Measurements from ENCODE around the gene PIK3R5.
"Not testable (repeated sequence)": the region's sequence is repeated elsewhere in the genome, so short reads cannot be mapped to it uniquely, and the experiment has no call there.

The PIK3R5 gene

DNA sequence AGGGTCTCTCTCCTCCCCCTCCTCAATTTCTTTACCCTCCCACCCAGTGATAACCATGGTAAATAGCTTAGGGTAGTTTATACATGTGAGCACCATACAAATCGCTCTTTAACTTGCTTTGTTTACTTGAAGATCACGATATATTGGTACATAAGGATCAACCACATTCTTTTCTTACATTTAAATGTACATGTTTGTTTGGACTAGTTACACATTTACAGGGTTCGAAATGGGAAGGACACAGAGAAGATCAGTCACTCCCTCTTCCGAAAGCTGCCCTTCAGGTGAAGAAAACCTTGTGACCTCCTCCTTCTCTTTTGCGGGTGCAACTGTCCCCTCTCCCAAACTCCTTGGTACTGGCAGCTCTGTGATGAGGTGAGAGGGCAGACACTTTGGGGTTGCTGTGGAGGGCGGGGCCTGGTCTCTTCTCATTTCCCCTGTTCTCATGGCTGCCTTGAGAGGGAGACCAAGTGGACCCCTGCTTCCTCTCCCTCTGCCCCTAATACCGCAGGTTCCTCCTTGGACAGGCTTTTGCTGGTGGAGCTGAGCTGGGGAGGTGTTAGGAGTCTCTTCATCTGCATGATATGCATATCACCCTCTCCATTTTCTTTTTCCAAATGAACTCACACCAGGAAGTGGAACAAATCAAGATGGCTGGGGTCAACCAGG lies 93.3 kb downstream of the PIK3R5 start:
- DNase-seq, result no peak

DNA sequence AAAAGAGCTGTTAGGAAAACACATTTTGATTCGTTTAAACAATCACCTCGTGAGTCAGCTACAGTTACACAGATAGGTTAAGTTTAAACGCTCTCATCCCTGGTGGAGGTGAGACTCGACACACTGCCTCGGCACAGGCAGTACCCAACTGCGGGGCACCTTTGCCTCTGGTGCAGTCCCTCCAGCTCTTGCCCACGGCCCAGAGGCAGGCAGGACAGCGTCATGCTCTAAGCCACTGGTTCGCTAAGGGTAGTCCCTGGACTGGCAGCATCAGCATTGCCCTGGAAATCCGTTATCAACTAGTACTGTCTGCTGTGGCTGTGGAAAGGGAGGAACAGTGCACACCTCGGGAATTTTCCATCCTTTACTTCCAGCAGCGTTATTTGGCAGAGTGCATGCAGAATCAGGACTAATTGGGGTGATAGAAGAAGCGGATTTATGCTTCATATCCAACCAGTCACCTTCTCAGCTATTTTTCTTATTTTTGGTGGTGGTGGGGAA lies 94.4 kb downstream of the PIK3R5 start:
- no peak for DNase-seq

DNA sequence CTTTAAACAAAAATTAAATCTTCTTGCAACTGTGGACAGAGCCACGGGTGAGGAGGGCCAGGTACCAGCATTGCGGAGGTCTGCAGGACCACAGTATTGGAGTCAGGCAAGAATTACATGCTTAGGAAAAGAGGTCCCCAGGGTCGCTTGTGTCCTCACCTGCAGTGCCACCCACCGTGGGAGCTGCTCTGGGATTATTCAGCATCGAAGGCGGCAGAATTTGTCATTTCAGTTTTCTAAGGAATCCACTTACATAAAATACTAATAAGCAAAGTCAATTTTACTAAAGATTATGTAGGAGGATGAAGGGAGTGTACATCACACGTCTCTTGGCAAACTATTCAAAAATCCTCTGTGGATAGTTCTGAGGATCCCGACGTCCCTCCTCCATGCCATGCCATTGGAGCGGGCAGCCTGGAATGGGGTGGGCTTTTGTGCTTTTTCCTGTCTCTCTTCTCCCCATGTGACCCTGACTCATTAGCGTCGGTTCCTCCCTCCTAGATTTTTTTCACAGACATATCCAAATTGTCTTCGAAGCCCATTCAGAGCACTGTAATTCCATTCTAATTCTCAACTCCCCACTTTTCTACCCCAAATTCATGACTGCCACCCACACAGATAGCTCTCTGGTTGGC lies 95.0 kb downstream of the PIK3R5 start:
- DNase-seq, result no peak

DNA sequence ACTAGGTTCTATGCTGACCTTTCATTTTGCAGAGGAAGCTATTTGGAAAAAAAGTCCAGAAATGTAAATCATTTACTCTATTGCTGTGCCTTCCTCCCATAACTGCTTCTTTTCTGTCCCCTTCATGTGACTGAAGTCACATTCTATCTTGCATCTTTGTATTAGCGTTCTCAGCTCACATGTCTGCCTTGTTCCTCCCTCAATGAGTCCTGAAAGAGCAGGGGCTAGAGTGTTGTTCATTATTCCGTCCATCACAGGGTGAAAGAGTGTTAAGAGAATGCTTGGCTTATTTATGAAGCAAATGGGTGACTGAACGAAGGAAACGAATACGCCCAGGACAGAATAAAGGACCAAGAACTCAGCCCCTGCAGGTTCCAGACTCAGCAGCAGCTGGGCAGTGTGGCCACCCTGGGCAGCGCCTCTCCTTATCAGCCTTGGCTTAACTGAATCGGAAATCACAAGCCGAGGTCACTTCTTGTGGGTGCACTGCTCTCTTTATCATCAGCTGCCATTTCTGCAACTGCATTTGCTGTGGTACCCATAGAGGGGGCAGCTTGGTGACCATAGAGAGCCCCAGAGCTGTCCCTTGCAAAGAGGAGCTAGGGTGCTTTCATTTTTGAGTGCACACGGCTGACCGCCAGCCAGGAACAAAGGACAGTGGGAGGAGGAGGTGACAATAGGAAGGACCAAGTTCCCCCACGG lies 96.2 kb downstream of the PIK3R5 start:
- DNase-seq, result no peak

DNA sequence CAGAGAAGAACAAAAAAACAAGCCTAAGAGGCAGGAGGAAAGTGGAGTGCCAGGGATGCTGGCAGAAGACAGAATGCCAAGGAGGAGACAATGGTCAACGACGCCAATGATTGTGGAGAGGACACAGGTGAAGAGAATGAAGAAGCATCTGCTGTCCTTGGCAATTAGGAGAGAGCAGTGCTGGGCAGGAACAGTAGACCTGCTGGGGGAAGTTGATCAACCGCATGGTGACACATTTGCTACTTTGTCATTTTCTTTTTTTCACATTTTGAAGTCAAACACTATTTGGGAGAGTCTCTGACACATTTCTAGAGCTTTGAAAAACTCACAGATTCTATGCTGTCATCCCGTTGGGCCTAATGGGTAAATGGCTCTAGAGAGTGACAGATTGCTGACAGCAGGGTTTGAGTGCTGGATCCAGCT lies 97.0 kb downstream of the PIK3R5 start:
- no peak for DNase-seq

DNA sequence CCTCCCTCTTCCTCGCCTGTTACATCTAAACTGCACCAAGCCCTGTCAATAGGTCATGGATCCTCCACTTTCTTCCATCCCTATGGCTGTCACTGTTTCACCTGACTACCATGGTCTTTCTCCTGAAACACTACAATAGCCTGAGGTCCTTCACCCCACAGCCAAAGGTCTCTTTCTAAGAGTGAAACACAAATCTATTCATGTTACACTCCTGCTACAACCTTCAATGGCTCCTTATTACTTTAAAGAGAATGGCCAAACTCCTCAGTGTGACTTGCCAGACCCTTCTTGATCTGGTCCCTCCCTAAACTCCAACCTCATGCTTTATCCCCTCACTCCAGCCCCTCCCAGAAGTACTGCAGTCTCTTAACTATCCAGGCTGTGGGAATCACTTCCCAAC lies 97.4 kb downstream of the PIK3R5 start:
- DNase-seq, result no peak

DNA sequence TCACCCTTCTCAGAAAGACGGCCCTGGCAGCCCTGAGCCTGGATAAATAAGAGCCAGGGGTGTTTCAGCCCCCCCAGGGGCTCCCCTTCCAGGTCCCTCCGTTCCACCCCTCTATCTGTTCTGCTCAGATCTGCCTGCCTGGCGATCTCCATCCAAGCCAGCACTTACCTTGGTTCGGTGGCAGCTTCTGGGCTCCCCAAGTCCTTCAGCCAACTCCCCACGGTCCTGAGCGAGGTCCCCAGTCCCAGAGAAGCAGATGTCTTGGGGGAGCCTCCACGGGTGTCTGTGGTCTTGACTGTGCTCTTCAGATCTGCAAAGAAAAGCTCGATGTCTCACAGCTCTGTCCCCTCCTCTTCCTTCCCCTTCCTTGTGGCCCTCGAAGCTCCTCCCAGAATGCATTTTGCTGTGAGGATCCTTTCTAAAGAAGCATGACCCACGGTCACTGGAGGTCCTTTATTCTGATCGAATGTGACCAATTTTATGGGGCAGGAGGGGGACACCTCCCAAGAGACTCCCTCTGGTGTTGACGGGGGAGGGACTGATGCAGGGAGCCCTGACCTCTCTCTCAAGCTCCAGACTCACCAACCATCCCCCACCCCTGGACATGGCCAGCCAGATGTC lies 98.0 kb downstream of the PIK3R5 start, which contains the start of gene PIK3R6:
PIK3R6 (minus strand) TSS at position 314 of the 621 bp plus-strand sequence. CDS start 17,880 bp downstream, outside the sequence.
- DNase-seq, result no peak

DNA sequence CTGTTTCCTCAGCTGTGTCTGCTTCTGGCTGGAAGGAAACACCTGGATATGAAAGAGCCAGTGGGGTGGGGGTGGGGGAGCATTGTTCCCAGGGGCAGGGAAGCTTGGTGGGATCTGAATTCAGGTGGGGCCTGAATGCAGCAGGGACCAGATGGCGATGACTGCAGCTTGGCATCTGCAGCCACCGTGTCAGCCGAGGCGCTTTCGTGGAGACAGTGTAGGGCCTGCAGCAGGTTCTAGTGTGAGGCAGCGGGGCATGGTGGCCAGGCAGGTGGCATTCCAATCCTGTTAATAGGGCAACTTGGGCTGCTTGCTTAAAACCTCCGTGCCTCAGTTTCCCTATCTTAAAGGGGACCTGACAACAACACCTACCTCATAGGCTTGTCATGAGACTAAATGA lies 99.7 kb downstream of the PIK3R5 start:
- DNase-seq, result no peak

DNA sequence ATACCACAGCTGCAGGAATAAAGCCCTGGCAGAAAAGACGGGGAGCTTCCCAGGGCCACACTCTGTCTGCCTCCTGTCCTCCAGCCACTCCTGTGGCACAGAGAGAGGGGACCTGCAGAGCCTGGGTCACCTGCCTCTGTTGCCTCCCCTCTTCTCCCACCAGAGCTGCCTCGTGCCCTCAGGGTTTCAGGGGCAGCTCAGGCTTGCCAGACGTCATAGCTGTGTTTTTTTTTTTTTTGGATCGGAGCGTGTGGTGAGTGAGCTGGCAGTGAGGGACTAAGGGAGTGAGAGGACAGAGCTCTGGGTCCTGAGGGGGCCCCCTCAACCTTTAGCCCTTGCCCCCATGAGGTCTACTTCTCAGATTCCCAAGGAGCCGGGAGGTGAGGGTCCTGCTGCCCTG lies 100.1 kb downstream of the PIK3R5 start:
- no peak for DNase-seq

DNA sequence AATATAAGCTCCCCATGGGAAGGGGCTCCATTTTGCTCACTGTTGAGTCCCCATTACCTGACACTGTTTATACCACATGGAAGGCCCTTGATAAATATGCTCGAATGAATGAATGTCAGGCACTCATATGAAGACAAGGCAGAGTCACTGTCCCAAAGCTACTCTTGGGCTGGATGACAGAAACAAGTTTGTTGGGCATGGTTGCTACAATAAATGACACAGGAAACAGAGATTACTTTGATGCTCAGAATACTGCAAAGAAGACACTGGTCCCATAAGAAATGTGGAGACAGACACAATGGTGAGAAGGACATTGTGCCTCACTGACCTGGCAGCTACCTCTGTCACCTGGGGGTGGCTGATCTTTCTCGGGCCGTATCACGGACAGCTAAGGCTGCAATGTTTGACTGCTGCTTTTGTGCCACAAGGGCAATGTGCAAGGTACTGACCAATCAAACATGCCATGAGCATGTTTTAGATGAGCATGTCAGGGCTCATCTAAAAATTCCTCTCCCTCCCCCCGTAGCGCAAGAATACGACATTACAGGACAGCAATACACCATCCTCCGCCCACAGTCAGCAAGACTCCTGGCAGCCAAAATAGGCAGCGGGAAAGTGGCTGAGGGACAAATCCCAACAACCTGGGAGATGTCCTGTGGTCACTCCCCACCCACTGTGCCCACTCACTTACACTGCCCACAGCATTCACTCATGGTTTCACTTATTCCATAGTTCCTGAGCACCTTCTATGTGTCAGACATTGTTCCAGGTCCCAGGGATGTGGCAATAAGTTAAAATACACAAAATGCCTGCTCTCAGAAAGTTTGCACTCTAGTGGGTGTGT lies 103.1 kb downstream of the PIK3R5 start:
- DNase-seq, result no peak

DNA sequence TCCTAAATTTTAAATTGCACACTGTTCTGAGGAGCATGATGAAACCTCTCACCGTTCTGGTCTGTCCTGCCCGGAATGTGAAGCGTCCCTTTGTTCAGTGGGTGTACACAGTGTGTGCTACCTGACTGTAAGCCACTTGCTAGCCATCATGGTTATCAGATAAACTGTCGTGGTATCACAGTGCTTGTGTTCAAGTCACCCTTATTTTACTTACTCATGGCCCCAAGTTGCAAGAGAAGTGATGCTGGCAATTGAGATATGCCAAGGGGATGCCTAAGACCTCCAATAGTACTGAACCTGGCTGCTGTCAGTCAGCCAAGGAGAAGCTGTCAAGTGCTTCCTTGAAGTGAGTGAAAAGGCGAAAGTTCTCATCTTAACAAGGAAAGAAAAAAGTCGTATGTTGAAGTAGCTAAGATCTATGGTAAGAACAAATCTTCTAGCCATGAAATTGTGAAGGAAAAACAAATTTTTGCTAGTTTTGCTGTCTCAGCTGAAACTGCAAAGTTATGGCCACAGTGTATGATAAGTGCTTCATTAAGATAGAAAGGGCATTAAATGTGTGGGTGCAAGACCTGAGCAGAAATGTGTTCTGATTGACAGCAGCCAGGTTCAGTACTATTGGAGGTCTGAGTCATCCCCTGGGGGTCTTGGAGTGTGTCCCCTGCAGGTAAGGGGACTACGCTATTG lies 103.9 kb downstream of the PIK3R5 start:
- DNase-seq, result no peak

DNA sequence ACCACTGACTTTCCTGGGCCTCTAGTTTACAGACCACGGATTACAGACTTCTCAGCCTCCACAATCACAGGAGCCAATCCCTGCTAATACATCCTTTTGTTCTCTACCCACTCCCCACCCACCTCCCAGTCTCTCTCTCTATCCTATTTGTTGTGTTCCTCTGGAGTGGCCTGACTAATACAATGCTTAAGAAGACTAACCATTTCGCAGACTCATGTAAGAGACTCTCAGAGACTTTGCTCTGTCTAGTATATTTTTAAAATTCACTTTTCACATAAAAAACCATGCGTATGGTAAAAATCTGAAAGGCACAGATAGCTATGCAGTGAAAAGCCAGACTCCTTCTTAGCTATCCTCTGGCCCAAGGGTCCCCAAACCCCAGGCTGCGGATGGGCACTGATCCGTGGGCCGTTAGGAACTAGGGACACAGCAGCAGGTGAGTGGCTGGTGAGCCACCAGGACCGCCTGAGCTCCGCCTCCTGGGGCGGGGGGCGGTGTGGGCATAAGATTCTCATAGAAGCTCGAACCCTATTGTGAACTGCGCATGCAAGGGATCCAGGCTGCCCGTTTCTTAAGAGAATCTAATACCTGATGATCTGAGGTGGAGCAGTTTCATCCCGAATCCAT lies 105.6 kb downstream of the PIK3R5 start:
- DNase-seq, result no peak

DNA sequence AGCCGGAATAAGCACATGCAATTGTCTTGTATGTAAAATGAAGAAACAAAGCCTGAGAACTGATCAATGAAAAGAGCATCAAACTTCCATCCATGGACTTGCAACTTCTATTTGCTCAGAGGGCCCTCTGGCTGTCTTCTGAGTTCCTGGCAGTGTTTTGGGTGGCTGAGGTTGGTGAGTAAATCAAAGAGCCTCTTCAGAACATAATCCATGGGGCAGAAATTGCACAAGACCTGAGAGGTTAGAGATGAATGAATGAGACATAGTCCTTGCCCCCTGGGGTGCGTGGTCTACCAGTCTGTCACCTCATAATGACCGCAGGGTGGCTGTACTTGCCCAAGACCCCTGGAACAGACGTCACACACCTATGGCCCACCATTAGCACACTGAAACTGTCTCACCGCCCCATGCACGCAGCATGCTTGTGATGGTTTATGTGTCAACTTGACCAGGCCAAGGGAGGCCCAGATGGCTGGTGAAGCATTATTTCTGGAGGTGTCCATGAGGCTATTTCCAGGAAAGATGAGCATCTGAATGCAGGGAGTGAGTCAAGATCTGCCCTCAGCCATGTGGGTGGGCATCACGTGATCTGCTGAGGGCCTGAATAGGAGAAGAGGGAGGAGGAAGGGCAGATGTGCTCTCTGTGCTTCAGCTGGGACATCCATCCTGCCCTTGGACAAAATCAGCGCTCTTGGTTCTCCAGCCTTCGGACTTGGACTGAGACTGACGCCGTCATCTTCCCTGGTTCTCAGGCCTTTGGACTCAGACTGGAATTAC lies 106.3 kb downstream of the PIK3R5 start:
- no peak for DNase-seq

DNA sequence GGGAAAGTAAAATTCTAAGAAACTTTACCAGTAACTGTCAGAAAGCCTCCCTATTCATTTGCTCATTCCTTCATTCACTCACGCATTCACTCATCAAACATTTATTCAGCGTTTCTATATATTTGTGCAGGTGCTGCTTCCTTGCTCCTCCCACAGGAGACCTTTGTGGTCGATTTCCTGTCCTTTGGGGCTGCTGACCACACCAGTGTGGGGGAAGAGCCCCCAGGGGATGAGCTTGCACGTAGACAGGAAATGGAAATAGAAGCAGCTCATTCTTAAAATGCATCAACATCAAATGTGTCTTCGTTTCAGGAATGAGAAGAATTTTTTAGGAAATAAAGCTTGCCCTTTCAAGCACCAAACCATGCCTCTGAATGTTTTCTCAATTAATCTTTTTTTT lies 107.6 kb downstream of the PIK3R5 start:
- DNase-seq, result no peak

DNA sequence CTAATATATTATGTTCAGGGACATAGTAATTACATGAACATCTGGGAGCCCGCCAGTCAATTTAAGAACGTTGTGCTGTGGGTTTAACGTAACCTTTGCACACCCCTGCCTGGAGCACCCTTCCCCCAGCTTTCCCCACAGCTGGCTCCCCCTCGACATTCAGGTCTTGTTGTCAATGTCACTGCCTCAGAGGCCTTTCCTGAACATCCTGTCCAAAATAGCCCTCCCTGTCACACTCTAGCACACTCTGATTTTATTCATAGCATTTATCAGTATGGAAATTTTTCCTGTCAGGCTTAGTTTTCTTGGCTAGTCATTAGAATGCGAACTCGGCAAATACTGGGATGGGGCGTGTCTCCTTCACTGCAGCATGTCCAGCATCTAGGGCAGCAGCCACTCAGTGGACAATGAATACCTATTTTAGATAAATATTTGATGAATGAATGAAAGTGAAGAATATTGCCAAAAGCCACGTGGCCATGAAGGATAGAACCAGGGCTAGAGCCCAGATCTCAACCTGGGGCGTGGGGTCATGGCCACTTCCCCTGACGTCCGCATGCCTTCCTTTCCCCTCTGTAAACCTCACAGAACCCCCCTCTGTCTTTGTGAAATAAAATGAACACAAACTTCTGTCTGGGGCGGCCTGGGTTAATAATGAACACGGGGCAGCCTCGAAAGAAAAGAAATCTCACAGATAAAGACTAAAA lies 108.5 kb downstream of the PIK3R5 start:
- DNase-seq, result no peak

DNA sequence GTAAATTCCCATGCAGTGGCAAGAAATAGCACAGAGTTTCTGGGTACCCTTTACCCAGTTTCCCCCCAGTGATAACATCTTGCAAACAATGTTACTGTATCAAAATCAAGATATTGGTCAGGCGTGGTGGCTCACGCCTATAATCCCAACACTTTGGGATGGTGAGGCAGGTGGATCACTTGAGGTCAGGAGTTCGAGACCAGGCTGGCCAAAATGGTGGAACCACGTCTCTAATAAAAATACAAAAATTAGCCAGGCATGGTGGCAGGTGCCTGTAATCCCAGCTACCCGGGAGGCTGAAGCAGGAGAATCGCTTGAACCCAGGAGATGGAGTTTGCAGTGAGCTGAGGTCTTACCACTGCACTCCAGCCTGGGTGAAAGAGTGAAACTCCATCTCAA lies 109.3 kb downstream of the PIK3R5 start:
- DNase-seq, result not testable (repeated sequence)

DNA sequence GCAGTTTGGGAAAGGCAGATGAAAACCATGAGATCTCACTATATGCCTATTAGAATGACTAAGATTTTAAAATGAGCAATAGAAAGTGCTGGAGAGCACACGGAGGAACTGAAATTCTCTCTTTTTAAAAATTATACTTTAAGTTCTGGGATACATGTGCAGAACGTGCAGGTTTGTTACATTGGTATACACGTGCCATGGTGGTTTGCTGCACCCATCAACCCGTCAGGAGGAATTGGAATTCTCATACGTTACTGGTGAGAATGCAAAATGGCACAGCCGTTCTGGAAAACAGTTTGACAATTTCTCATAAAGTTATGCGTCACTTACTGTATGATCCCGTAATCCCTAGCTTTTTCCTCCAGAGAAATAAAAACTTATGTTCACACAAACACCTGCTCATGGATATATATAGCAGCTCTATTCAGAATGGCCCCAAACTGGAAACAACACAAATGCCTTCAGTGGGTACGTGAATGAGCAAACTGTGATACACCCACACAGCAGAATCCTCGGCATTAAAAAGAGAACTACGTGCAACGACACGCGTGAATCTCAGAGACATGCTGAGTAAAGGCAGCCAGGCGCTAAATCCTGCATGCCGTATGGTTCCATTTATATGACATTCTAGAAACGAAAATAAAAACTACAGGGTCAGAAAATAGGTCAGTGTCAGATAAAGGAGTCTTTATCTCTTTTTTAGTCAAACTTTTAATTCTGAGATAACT lies 109.9 kb downstream of the PIK3R5 start:
- DNase-seq, result no peak

DNA sequence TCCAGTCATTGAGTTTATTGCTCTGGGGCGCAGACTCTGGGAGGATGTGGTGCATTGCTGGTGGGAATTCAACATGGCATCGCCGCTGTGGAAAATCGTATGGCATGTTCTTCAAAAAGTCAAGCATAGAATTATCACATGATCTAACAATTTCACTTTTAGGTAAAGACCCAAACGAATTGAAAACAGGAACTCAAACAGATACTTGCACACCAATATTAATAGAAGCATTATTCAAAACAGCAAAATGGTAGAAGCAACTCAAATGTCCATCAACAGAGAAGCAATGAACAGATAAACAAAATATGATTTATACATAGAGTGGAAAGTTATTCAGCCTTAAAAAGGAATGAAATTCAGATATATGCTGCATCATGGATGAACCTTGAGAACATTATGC lies 113.9 kb downstream of the PIK3R5 start:
- no peak for DNase-seq

Measured in stimulated activated naive CD4-positive, alpha-beta T cell treated with Interleukin-2 at 50 U/mL for 16 hours (primary cell).